Duodenal mucosa (tissue), 2 donors: ENCODE results near the gene CCHCR1.

Source experiments
- H3K27ac ChIP-seq: one replicate; pipeline ENCODE4 v1.7.0; 2013; ENCODE audit warnings: low read depth, low read length
- H3K27me3 ChIP-seq, 2 donors: one replicate each; pipeline ENCODE4 v1.7.0; 2013; ENCODE audit warnings: low read length in 2 of 2, control low read depth in 1 of 2; ENCODE audit not compliant: insufficient read depth in 2 of 2, control insufficient read depth in 1 of 2
- H3K36me3 ChIP-seq, 2 donors: one replicate each; pipeline ENCODE4 v1.7.0; 2013; ENCODE audit warnings: low read length in 2 of 2, control low read depth in 1 of 2; ENCODE audit not compliant: insufficient read depth in 2 of 2, control insufficient read depth in 1 of 2
- H3K4me1 ChIP-seq, 2 donors: one replicate each; pipeline ENCODE4 v1.7.0; 2013; ENCODE audit warnings: low read length in 2 of 2, control low read depth in 1 of 2; ENCODE audit not compliant: insufficient read depth in 2 of 2, control insufficient read depth in 1 of 2
- H3K4me3 ChIP-seq, 2 donors: one replicate each; pipeline ENCODE4 v1.7.0; 2013; ENCODE audit warnings: low read length in 2 of 2, low read depth in 1 of 2
- H3K9ac ChIP-seq, 2 donors: one replicate each; pipeline ENCODE4 v1.7.0; 2013; ENCODE audit warnings: low read length in 2 of 2, low read depth in 1 of 2
- H3K9me3 ChIP-seq, 2 donors: one replicate each; pipeline ENCODE4 v1.7.0; 2013; ENCODE audit warnings: low read length in 2 of 2, control low read depth in 1 of 2; ENCODE audit not compliant: control insufficient read depth in 1 of 2

Gene CCHCR1

DNA sequence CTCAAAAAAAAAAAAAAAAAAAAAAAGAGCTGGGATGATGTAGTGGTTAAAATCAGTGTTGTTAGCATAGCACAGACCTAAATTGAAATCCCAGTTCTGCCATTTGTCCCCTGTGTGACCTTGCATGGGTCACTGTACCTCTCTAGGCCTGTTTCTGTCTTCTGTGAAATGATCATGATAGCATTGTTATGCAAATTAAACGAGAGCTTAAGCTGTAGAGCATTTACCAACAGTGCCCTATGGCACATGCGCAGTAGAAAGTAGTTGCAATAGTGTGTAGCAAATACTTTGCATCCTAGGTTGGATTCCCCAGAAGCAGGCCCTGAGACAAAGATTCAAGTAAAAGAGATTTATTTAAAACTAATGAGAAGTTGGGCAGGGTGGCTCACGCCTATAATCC, 26.0 kb downstream of the CCHCR1 start:
- no peak overlapping the region for H3K27ac ChIP-seq
- peaks cover 3 to 5% of the 10 kb centered on the region in 2 donors for H3K4me1 ChIP-seq
- no peak overlapping the region for H3K4me3 ChIP-seq
- H3K36me3 ChIP-seq: no peaks in the 10 kb centered on the region
- no peaks in the 10 kb centered on the region for H3K27me3 ChIP-seq
- H3K9me3 ChIP-seq: no peaks in the 10 kb centered on the region
- H3K9ac ChIP-seq: no peak overlapping the region

- no peaks in the 10 kb centered on the region for H3K36me3 ChIP-seq
- no peaks in the 10 kb centered on the region for H3K27me3 ChIP-seq
- H3K27ac ChIP-seq: no peak overlapping the region
- no peak overlapping the region for H3K9ac ChIP-seq
- no peak overlapping the region for H3K4me3 ChIP-seq
- peaks cover 6 to 11% of the 10 kb centered on the region in 2 donors for H3K4me1 ChIP-seq
- no peaks in the 10 kb centered on the region for H3K9me3 ChIP-seq
These were observed 26.9 kb downstream of the CCHCR1 start for GRCh38 chr6:31130751-31131150.

- Histone ChIP-seq H3K4me1 (peaks cover 6 to 11% of the 10 kb centered on the region in 2 donors), H3K9ac (no peak overlapping the region), H3K9me3 (no peaks in the 10 kb centered on the region), H3K27me3 (no peaks in the 10 kb centered on the region), H3K27ac (no peak overlapping the region), H3K4me3 (no peak overlapping the region), H3K36me3 (no peaks in the 10 kb centered on the region)
These were observed 28.5 kb downstream of the CCHCR1 start for GRCh38 chr6:31129130-31129529.

GRCh38 chr6:31128093-31128676, 29.4 kb downstream of the CCHCR1 start:
- no peak overlapping the region for H3K27ac ChIP-seq
- H3K36me3 ChIP-seq: no peaks in the 10 kb centered on the region
- H3K27me3 ChIP-seq: no peaks in the 10 kb centered on the region
- no peak overlapping the region for H3K9ac ChIP-seq
- peaks cover 8 to 11% of the 10 kb centered on the region in 2 donors for H3K4me1 ChIP-seq
- no peak overlapping the region for H3K4me3 ChIP-seq
- H3K9me3 ChIP-seq: no peaks in the 10 kb centered on the region

DNA sequence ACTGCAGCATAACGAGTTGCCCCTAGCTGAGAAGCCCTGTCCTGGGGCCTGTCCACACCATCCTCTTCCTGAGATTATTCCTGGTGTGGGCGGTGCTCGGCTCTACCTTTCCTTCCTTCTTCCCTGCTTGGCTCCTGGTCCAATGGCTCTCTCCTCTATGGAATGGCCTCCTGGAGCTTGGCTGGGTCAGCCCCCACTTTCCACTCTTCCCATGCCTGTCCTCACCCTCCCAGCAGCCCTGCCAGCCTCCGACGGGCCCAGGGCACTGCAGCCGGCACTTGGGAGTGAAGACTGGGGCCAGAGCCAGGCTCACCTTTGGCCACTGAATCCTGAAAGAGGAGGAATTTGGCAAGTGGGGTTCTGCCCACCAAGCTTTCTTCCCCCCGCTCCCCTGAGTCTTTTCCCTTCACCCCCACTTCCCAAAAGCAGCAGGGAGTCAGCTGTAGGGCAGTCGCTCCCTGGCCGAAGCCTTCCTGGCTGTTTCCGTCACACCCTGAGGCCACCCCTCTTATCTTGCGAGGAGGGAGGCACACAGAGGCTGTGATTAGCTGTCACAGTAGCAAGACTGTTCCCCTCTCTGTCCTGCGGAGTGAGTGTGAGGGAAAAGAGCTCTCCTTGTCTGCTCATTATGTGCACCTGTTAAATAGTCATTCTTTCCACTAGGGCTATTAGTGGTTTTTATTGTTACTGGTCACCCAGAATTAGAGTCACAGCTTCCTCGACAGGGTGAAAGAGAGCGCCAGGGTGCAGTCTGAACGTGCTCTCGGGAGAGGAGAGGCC, 31.0 kb downstream of the CCHCR1 start:
- Histone ChIP-seq H3K9me3 (no peaks in the 10 kb centered on the region), H3K4me3 (no peak overlapping the region), H3K4me1 (peaks cover 11 to 15% of the 10 kb centered on the region in 2 donors), H3K36me3 (no peaks in the 10 kb centered on the region), H3K27ac (peak overlapping the region; percentile 46), H3K27me3 (no peaks in the 10 kb centered on the region), H3K9ac (peak overlapping the region in 1 of 2 donors; percentile 49)

DNA sequence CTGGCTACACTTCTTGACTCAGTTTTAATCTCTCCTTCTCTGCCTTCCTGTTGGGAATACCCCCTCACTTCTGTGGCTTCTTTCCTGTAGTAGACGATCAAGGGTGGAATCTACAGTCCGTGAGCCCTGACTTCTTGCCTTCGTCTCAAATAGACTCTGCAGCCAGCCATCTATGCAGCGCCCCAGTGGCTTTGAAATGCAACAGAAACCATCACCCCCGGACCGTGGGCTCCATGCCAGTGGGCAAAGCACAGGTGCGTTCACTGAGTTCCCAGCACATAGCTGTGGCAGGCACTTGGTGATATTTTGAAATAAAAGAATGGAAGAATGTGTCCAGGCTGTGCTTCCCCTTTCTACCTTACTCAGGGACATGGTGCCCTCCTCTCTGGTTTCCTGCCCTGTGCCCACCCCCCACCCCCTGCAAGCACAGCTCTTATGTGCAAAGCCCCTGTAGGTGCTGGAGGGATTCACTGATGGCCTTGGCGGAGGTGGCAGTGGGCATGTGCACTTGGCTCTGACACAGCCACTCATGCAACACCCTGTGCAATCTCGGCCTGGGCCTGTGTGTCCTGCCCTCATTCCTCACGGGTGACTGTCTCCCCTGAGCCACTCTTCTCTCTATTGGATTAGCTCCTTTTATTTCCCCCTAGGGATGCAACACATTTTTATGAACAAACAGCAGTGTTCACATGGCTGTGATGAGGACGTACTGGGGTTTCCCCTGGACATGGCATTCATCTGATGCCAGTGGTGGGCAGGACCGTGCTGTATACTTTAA, 31.8 kb downstream of the CCHCR1 start:
- no peak overlapping the region for H3K9ac ChIP-seq
- H3K9me3 ChIP-seq: no peaks in the 10 kb centered on the region
- H3K27ac ChIP-seq: no peak overlapping the region

GRCh38 chr6:31125162-31125561, 32.4 kb downstream of the CCHCR1 start:
- Histone ChIP-seq H3K9me3 (no peaks in the 10 kb centered on the region), H3K4me1 (peaks cover 11 to 18% of the 10 kb centered on the region in 2 donors), H3K27ac (no peak overlapping the region), H3K36me3 (no peaks in the 10 kb centered on the region), H3K9ac (no peak overlapping the region), H3K4me3 (no peak overlapping the region), H3K27me3 (no peaks in the 10 kb centered on the region)

More for the DNA sequence above, 31.8 kb downstream of the CCHCR1 start:
- H3K27me3 ChIP-seq: no peaks in the 10 kb centered on the region
- H3K4me3 ChIP-seq: no peak overlapping the region
- peaks cover 11 to 18% of the 10 kb centered on the region in 2 donors for H3K4me1 ChIP-seq
- no peaks in the 10 kb centered on the region for H3K36me3 ChIP-seq

GRCh38 chr6:31122791-31123706, 34.6 kb downstream of the CCHCR1 start:
- H3K9ac ChIP-seq: peak overlapping the region in 1 of 2 donors; percentile 25
- H3K36me3 ChIP-seq: no peaks in the 10 kb centered on the region
- no peak overlapping the region for H3K4me3 ChIP-seq
- H3K27me3 ChIP-seq: no peaks in the 10 kb centered on the region
- H3K4me1 ChIP-seq: peaks cover 11 to 18% of the 10 kb centered on the region in 2 donors
- H3K9me3 ChIP-seq: no peaks in the 10 kb centered on the region
- H3K27ac ChIP-seq: no peak overlapping the region

GRCh38 chr6:31121131-31121790, 36.3 kb downstream of the CCHCR1 start:
- Histone ChIP-seq H3K4me3 (no peak overlapping the region), H3K27ac (no peak overlapping the region), H3K27me3 (no peaks in the 10 kb centered on the region), H3K9ac (no peak overlapping the region), H3K4me1 (peaks cover 6 to 12% of the 10 kb centered on the region in 2 donors), H3K9me3 (no peaks in the 10 kb centered on the region), H3K36me3 (no peaks in the 10 kb centered on the region)
